HFFc6 (cell line): ENCODE data around the gene UHRF1. TPM values are rescaled to one million over a fixed set of nuclear protein-coding genes. Genes with fewer than 3 reads are reported as not detected.
A peak's percentile ranks its signal among the peaks of the same experiment; 100 is the strongest.

Experiments
- DNase-seq: peaks from one replicate; pipeline ENCODE4 v3.0.0-alpha.2; 2018
- H3K27ac Mint-ChIP-seq: 2 replicates; pipeline ENCODE4 v1.8.0; 2020; ENCODE audit warnings: mild to moderate bottlenecking, mixed read lengths
- H3K27me3 Mint-ChIP-seq: 2 replicates; pipeline ENCODE4 v1.8.0; 2021; ENCODE audit warnings: mild to moderate bottlenecking, moderate library complexity, mixed read lengths; ENCODE audit not compliant: insufficient read depth
- H3K36me3 Mint-ChIP-seq: 2 replicates; pipeline ENCODE4 v1.8.0; 2021; ENCODE audit warnings: low read depth, mixed read lengths
- H3K4me1 Mint-ChIP-seq: 2 replicates; pipeline ENCODE4 v1.8.0; 2020; ENCODE audit warnings: low read depth, mixed read lengths
- H3K4me3 Mint-ChIP-seq: 2 replicates; pipeline ENCODE4 v1.8.0; 2020; ENCODE audit warnings: mild to moderate bottlenecking, moderate library complexity, mixed read lengths
- H3K9me3 Mint-ChIP-seq: 2 replicates; pipeline ENCODE4 v1.8.0; 2020; ENCODE audit warnings: mild to moderate bottlenecking, mixed read lengths
- total RNA-seq, 6 experiments: library from RNA; stranded (reverse); fragmentation: NEBNext Ultra II Directional; extraction: Animal tissue kit (Norgen Biotek cat#: 25700); gene quantifications; 2 replicates in 1 of 6; 3 replicates in 5 of 6; pipeline ENCODE4 v1.2.3, GENCODE V29; 2021
- TF ChIP-seq, protein P1 (sequence below): fragments of 200-600 bp; sonication (generic); IDR thresholded peaks from 2 replicates; pipeline ENCODE4 v1.5.0; 2021; ENCODE audit warnings: antibody characterized with exemption, mild to moderate bottlenecking

The UHRF1 gene
- total RNA-seq, 6 experiments from 2014 or later, result 41.9 to 74.1 (median 70.1) TPM

DNA sequence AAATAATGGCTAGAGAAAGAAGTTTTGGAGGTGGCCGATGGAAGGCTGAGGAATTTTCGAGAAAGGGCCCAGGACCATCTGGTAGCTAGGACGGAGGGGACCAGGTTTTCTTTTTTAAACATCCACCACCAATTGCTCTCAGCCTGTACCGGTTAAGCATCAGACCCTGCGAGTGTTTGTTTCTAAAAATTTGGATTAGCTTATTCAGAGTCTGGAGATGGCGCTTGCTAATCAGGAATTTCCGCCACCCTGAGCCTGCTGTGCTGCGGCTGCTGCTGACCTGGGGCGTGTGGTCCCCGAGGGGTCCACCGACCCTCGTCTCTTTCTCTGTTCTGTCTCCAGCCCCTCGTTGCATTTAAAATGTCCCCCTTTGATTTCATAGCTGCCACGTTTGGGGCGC, 2.0 kb downstream of the UHRF1 start:
- peaks cover 53% of the 10 kb centered on the region for H3K4me1 Mint-ChIP-seq
- H3K4me3 Mint-ChIP-seq, result peak overlapping the region; percentile 90
- TF ChIP-seq, protein P1, sequence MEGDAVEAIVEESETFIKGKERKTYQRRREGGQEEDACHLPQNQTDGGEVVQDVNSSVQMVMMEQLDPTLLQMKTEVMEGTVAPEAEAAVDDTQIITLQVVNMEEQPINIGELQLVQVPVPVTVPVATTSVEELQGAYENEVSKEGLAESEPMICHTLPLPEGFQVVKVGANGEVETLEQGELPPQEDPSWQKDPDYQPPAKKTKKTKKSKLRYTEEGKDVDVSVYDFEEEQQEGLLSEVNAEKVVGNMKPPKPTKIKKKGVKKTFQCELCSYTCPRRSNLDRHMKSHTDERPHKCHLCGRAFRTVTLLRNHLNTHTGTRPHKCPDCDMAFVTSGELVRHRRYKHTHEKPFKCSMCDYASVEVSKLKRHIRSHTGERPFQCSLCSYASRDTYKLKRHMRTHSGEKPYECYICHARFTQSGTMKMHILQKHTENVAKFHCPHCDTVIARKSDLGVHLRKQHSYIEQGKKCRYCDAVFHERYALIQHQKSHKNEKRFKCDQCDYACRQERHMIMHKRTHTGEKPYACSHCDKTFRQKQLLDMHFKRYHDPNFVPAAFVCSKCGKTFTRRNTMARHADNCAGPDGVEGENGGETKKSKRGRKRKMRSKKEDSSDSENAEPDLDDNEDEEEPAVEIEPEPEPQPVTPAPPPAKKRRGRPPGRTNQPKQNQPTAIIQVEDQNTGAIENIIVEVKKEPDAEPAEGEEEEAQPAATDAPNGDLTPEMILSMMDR, result no peak
- H3K36me3 Mint-ChIP-seq, result peaks cover 28% of the 10 kb centered on the region
- peak overlapping the region; percentile 97 for H3K27ac Mint-ChIP-seq
- peak; percentile 11 for DNase-seq
- H3K9me3 Mint-ChIP-seq, result no peaks in the 10 kb centered on the region
- H3K27me3 Mint-ChIP-seq, result peaks cover 5% of the 10 kb centered on the region

DNA sequence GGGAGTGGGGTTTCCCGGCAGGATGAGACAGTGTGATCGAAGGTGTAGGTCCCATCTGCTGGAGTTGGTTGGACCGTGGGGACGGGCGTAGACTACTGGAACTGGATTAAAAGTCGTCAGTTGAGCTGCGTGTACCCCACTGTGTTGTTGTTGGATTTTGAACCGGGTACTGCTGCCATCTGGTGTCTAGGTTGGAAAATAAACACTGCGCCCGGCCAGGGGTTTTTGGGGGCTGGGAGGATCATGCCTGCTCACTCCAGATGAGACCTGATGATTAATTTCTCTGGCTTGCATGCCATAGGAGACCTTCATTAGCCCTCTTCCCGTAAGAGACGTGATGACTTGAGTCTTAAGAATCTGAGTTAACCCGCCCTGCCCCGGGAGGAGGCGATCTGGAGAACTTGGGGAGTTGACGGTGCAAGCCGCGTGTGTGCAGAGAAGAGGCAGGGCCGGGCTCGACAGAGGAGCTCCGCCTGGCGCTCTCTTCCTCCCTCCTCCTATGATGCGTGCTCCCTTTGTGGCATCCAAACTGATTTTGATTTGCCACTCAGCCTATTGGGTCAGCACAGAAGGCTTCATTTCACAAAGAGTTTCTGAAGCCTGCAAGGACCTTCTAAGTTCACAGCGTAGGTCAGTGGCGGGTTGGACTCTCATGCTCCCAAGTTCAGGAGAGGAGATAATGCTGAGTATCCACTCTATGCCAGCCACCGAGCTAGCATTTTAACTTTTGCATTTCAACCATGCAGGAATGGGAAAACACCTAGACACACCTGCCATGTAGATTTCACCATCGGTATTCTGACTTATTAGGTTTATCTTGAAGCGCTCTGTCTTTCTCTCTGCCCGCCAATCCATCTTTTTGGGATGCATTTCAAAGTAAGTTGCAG, 2.7 kb downstream of the UHRF1 start:
- Mint-ChIP-seq H3K4me1 (peaks cover 57% of the 10 kb centered on the region), H3K36me3 (peaks cover 33% of the 10 kb centered on the region), H3K27ac (peak overlapping the region; percentile 97), H3K27me3 (peaks cover 6% of the 10 kb centered on the region), H3K4me3 (peak overlapping the region; percentile 90), H3K9me3 (no peaks in the 10 kb centered on the region)
- peak; percentile 100 for DNase-seq
- TF ChIP-seq, protein P1, result peak; percentile 83

DNA sequence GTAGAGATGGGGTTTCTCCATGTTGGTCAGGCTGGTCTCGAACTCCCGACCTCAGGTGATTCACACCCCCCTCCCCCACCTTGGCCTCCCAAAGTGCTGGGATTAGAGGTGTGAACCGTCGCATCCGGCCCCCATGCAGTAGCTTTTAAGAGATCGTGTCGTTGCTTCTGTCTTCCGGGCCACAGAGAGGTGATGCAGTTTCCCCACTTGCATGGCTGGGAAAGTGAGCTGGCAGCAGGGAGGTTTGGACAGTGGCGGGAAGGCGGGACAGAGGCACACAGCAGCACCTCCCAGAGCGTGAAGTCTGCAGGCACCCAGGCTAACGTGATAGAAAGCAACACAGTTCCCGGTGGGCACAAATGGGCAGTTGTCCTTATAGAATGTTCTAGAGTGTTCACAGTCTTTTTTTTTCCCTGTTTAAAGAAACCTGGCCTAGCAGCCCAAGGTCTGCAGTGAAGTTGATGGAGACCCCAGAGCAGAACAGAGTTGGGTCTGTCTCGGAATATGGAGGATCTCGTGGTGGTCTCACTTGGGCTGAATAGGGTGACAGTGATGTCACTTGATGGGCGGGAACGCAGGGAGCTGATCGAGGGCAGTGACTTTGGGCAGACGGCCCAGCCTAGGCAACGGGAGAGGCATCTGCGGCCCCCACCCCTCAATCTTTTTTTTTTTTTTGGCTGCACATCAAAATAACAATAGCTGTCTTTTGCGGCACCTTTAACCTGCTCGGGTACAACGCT, 4.9 kb downstream of the UHRF1 start:
- TF ChIP-seq, protein P1, result no peak
- Mint-ChIP-seq H3K36me3 (peaks cover 33% of the 10 kb centered on the region), H3K4me1 (peaks cover 57% of the 10 kb centered on the region), H3K4me3 (peak overlapping the region; percentile 66), H3K27me3 (peaks cover 6% of the 10 kb centered on the region), H3K27ac (peak overlapping the region; percentile 97), H3K9me3 (no peaks in the 10 kb centered on the region)
- peak; percentile 8 for DNase-seq

DNA sequence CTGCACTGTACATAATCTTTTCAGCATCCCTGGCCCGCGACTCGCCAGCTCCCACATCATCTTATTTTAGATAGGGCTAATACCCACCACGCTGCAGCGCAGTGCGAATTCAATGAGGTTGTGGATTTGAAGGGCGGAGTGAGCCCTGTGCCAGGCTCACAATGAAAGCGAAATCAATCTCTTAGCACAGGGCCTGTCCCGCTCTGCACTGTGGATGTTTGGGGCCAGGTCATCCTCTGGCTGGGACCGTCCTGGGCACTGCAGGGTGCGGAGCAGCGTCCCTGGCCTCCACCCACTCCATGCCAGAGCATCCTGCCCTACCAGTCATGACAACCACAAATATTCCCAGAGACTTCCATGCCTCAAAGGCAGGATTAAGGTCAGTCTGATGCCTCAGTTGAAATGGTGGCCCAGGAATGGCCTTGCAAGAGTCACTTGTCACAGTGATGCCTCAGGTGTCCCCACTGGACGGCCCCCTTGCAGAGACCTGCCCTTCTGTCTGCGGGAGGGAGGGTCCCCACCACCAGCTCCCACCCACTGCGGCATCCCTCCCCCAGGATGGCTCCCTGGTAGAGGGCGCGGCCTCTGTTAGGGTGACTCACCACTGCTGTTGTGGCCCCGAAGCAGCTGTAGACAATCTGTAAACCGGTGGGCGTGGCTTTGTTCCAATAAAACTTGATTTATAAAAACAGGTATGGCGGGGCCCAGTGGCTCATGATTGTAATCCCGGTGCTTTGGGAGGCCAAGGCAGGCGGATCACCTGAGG, 5.6 kb downstream of the UHRF1 start:
- Mint-ChIP-seq H3K36me3 (peaks cover 33% of the 10 kb centered on the region), H3K9me3 (no peaks in the 10 kb centered on the region), H3K4me1 (peaks cover 57% of the 10 kb centered on the region), H3K4me3 (peak overlapping the region; percentile 66), H3K27ac (peak overlapping the region; percentile 97), H3K27me3 (peaks cover 6% of the 10 kb centered on the region)
- TF ChIP-seq, protein P1, result no peak
- DNase-seq, result peak; percentile 76

DNA sequence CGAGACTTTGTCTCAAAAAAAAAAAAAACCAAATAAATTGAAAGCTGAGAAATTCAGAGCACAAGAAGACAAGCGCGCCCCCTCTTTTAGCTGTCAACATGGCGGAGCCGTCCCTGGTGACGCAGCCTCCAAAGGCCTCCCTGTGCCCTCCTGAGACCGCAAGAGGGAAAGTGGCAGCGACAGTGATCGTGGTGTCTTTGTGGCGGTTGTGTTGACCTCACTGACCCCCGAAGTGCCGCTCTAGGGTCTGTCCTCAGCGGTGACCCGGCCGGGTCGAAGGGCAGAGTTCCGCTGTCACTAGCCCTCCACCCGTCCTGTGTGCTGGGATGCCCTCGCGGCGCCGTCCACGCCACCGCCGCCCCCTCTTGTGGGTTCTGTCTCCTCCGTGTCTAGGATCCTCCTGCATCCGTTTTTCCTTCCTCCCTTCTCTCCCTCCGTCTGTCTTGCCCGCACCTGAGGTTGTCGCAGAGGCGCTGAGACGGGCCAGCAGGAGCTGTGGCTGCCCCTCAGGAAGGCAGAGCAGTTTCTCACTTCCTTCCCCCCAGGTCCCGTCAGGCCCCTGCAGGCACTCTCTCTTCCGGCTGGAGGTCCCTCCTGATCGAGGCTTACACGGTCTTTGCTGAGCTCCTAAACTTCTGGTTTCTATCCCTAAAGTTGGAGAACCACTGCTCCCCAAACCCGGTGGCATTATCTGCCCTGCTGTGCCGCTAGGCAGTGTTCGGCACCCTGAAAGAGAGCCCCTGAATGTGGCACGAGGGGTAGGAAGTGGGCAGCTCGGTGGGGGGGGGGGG, 7.2 kb downstream of the UHRF1 start:
- Mint-ChIP-seq H3K27ac (peak overlapping the region; percentile 97), H3K4me3 (no peak overlapping the region), H3K27me3 (peaks cover 6% of the 10 kb centered on the region), H3K9me3 (no peaks in the 10 kb centered on the region), H3K36me3 (peaks cover 38% of the 10 kb centered on the region), H3K4me1 (peaks cover 46% of the 10 kb centered on the region)
- TF ChIP-seq, protein P1, result no peak
- no peak for DNase-seq
